Stimulated activated CD8-positive, alpha-beta memory T cell treated with anti-CD3 and anti-CD28 coated beads, Interleukin-2, amount 100 ng/mL, for 1 hour (primary cell): Measurements from ENCODE around the gene SMARCE1.
"Not testable (repeated sequence)": the region's sequence is repeated elsewhere in the genome, so short reads cannot be mapped to it uniquely, and the experiment has no call there.

Experiments used
- DNase-seq, 2 donors: peaks; one replicate each; pipeline ENCODE4 v3.0.0-alpha.2; 2020; ENCODE audit warnings: low read depth in 2 of 2

The SMARCE1 gene

DNA sequence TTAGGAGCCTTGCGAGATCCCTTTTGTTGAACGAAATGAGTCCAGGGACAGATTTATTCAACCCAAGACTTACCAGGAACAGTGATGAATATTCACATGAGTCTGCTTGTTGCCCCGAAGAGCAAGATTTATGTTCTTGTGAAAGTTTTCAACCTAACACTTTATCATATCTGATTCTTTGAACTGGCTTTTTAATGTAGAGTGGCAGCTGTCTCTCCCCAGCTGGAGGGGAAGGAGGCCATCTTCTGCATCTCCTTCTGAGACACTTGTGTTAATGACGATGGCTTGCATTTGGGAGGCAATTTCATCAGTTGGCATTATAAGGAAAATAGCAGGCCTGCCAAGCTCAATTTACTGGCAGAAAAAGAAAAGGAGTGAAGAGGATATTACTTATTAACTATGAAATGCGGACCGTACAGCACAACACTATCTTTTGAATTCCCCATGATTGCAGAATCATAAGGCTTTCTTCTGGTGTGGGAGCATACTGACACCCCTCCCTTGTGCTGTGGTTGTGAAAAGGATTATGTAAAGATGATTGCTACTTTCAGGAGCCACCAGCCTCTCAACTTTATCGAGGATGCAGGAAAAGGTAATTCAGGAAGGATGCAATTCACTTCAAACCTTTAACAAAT lies 35.7 kb downstream of the SMARCE1 start:
- no peak for DNase-seq

DNA sequence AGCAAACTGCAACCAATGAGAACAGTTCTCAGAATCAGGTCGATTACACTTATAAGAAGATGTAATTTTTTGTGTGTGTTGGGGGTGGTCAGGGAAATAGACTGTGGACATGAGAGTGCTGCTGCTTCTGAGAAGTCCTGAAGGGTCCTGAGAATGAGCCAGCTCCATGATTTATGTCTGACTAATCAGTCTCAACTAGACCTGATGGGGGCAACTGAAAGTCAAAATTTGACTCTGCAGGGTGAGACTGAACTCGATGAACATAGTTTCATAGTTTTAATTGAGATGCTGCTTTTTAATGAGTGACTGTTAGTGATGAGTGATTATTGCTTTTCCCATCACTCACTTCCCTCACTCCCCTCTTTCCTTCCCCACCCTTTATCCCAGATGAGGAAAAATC lies 37.3 kb downstream of the SMARCE1 start:
- no peak for DNase-seq

DNA sequence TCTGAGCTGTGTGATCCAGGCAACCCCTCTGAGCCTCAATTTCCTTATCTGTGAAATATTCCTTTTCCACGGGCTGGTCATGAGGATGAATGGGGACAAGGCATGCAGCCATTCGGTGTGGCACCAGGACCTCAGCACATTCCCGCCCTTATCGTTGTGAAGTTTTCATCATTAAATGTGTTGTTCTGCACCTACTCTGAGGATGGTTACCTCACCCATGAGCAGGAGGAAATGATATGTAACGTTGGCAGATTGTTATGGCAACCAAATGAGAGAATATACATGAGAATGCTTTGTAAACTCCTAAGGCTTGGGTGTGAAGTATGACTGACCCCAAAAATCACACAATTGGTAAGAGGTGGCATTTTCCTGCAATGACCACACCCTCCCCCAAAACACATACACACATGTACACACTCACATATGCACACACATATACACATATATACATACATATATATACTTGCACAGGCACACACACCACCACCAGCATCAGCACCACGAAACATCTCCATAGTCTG lies 39.5 kb downstream of the SMARCE1 start:
- no peak for DNase-seq

DNA sequence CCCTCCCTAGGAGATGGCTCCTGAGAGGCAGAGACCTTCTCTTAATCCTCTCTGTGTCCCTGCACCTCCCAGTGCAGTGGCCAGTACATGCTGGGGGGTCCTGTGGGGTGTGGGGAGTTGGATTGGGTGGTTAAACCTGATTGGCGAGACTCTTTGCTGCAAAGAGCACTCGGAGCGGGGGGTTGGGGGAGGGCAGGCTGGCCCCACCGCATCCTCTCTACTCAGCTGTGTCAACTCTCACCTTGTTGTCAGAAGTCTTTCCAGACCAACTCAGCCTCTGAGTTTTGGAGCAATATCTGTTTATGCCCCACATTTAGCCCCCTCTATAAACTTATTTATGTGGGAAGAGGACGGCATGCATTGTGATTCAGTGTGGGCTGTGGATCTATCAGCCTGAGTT lies 40.0 kb downstream of the SMARCE1 start:
- no peak for DNase-seq

DNA sequence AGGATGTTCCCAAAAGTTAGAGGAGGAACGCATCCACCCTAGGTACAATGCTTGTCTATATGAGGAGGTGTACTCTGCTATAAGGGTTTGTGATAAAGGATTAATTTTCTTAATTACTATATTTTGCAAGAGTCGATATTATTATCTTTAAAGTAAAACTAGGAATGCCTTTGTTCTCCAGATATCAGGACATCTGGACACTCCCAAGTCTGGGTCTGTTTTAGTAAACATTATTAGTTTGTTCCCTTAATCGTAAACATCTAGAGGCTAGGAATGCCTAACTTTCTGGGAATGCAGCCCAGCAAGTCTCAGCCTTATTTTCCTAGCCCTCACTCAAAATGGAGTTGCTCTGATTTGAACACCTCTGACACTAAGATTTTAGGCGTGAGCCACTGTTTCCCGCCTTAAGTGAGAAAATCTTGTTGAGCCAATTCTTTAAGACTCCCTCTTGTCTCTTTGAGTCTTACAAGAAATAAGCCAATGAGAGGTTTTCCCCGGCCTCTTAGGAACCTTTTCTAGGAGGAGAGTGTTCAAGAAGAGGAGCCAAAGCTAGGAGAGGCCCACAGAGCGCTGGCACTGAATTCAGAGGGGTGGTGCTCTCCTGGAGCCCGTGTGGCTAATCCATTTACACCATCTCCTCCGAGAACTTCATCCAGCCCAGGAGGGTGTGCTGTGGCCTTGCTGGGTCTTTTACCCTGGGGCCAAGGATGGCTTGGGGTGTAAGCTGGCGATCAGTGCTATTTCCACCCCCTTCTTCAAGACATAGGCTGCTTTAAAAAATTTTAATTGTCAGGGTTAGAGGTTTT lies 40.9 kb downstream of the SMARCE1 start:
- DNase-seq, result no peak

DNA sequence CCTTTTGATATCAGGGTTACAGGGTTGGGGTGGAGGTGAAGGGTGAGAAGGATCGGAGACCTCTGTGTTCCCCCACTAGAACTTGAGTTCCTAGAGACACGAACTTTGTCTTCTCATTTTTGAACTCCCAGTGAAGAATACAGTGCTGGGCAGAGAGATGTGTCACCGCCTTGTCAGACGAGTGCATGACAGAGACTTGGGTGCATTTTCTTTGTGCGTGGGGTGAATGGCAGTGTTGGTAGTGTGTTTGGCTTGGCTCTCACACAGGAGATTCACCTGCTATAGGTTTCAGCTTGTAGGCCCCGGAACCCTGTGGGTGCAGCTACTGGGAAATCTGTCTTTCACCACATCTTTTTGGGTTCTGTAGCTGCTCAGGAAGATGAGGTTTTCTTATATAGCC lies 42.3 kb downstream of the SMARCE1 start:
- DNase-seq, result no peak

DNA sequence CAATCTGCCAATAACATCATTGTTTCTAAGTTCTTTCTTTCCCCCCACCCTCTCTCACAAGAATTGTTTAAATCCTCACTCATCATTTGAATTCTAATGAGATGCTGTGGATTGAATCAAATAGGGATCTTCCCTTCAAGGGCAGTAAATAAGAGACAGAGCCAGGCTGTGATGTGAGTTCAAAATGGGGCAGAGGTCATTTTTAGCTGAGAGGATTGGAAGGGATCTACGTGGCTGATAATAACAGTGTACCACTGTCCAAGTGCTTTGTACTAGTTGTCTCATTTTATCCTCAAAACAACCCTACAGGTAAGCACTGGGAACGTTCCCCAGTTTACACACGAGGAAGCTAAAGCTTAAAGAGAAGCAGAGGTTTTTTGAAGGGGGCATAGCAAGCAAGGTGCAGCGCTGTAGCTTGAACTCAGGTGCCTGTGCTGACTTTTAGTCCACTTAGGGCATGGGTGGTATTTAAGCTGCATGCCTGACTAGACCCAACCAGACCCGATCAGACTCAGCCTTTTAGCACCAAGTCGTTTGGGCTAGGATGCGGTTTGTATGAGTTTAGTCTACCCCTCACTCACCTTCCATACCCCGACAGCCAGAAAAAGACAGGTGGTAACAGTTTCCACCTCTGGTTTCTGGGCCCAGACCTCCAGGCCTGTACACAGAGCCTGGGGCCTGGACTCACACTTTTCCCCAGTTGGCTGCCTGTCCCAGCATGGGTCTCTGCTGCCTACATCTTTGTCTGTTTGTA lies 43.1 kb downstream of the SMARCE1 start:
- DNase-seq, result no peak

DNA sequence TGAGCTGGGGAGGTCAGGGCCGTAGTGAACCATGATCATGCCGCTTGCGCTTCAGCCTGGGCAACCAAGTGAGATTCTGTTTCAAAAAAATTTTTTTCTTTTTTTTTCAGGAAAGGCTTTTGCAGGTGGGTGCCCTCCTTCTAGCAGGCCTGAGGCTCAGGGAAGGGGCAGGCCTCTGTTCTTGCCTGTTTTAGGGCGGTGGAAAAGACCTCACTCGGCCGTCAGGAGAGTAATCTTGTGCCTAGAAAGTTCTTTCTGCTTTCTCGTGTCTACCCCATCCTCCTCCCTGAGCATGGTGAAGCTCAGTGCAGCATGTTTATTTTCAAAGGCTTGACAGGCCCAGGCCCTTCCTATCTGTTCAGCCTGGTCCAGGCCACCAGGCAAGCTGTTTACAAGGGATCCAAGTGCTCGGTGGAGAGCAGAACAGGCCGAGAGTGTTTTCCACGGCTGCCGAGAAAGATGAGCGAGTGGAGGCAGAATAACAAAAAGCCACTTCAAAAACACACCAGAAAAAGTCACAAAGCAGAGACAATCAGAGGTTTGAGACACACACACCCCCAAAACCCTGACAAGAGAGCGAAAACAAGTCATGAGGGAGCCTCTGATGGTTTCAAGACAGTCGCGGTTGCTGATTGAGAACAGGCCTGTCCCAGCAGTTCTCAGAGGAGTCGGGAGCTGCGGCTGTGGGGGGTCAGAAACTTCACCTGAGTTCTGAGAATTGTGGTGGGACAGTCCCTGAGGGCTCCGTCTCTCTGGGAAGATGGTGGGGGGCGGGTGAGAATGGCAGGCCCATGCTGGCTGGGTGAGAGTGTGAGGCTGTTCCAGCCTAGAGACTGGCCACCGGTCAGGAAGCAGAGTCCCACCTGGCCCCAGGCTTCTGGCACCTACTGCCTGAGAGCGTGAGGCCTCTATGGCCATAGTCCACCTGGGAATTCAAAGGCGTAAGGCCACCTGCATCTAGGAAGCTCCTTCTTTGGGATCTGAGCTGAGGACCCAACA lies 44.9 kb downstream of the SMARCE1 start:
- DNase-seq, result no peak

DNA sequence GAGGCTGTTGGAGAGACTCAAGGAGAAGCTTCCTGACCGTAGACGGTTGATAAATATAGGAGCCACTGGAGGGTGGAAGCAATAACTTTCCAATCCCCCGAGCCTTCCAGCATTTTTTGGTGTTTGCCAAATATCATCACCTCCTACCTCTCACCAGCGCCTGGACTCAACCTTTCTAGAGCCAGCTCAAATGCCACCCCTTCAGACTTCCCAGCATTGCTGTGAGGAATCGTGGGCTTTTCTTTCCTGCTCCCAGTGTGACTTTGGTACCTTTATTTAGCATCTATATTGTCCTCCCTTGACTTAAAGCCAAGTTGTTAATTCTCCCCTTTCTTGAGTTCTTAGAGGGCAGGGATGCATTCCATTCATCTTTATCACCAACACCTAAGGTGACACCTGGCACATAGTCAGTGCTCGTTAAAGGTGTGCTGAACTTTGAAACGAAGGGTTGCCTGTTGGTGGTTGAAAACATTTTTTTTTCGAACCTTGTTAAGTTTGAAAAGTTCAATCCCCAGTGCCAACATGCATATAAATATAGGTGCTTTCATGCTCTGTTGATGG lies 47.1 kb downstream of the SMARCE1 start:
- DNase-seq, result no peak

DNA sequence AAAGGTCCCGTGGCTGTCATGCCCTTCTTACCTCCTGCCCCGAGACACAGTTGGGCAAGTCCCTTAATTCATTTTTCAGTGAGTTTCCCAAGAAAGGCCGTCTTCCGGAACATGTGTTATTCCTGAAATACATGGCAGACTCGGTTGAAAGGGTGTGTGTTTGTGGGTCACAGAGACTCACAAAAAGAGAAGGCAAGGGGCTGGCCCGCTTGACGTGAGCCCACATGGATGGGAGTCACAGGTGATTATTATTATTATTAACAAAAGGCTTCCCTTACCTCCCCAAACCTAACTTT lies 48.2 kb downstream of the SMARCE1 start:
- DNase-seq, result no peak

DNA sequence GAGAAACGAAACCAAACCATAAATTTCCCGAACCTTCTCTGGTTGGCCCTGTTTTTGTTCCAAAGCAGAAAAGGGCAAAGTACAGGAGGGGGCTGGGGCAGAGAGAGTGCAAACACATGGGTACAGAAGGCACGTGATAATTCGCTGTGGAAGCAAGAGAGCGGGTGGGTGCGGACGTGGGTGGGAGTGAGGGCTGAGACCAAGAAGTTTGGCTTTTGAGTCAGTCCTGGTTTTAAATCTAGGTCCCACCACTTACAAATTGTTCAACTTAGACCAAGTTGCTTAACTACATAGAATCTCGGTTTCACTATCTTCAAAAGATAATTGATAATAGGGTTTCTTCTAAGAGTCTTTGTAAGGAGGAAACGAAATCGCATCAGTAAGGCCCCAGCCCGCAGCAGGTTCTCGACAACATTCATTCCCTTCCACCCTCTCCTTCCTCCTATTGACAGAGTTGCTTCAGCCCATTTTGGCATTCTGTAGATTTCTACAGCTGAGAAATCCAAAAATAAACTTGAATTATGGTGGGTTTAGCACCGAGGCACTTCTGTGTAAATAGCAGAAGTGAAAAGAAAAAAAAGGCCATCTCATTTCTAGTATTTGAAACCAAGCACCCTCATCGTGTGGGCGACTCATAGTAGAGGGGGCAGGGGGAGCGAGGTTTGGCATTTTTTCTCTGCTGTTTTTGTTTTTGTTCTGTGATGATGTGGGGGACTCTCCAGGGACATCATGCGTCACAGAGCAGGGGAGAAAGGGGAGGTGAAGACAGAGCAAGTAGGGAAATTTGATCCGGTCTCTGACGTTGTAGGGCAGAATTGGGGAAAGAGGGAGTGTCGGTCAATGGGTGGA lies 48.8 kb downstream of the SMARCE1 start:
- DNase-seq, result no peak

DNA sequence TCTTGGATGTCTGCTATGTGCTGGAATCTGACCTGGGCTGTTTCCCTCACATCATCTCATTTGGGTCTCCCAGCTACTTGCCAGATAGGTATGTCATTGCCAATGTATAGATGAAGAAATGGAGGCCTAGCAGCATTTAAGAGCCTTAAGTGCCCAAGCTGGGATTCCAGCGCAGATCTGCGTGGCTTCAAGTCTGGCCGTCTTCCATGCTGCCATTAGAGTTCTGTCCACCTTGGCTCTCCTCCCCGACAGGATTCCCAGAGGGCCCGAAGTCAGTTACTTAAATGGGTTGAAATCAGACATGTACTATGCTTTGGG lies 49.4 kb downstream of the SMARCE1 start:
- no peak for DNase-seq

DNA sequence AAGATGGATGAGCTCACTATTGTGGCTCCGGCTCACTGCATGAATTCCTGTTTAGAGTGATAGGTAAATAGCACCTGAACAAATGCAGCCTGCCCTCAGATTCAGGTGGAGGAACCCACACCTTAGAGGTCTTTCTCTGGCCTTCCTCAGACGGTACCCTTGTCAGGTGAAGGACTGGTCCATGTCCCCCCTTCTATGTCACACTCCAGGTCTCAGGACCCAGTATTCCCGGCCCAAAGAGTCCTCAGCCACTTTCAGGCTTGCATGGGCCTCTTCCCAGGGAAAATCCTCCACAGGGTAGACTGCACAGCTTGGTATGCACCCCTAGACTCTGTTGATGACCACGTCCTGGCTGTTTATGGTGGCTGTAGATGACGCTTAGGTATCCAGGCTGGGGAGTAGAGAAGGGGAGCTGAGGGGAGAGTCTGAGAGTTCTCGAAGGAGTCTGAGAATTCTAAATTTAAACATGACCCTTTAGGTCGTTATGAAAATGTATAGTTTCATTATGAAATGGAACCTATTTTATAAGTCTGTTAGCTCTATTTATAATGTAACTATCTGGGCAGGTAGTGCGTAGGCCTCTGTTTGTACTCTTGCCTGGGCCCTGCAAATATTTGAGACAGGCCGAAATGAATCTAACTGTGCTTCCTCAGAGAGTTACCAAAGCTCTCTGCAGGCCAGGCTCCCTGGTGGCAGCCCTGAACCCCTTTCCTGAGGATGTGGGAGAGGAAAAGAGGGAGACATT lies 49.9 kb downstream of the SMARCE1 start:
- DNase-seq, result no peak

DNA sequence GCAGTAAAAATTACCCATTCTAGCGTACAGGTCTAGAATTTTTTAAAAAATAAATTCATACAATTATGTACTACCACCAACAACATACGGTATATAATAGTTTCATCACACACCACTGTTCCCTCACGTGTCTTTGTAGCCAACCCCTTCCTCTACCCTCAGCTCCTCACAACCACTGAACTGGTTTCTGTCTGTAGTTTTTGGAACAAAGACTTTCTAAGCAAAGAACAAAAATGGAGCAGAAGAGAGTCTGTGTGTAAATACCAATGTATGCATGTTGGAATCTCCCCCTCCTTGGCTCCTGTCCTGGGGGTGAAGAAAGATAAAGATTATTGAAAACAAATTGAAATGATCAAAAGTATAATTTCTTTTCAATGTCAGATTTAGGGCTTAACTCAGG lies 50.5 kb downstream of the SMARCE1 start:
- no peak for DNase-seq

DNA sequence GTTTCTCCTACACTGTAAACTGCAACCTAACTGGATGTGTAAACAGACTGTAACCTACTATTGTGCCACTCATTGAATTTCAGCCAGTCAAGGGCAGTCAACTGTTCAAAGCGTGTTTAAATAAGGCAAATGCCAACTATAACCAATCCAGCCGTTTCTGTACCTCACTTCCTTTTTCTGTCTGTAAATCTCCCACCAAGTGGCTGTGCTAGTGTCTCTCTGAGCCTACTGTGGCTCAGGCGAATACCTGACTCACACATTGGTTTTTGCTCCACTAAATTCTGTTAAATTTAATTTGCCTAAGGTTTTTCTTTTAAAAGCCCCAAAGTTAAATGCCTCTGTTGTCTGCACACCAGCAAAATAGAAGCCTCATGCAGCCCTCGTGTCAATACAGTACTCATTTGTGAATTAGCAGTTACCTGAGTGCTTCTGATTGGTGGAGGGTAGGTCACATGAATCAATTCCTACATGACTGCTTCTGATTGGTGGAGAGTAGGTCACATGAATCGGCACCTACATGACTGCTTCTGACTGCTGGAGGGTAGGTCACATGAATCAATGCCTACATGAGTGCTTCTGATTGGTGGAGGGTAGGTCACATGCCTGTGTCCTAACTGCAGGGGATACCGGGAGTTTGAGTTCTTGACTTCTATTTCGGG lies 51.2 kb downstream of the SMARCE1 start:
- no peak for DNase-seq

DNA sequence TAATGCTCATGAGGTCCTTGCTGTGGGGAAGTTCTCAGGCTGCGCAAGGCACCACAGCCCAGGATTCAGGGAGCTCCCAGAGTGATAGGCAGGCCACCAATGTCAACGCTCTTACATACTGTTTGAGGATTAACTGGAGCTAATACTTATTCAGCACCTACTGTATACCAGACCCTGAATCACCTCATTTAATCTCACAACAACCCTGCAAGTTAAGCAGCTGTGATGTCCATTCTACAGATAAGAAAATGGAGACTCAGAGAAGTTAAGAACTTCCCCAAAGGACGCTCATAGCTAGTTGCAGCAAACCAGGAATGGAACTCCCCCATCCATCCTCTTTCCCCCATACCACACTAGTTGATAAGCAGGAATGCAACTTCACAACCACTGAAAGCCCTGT lies 56.9 kb downstream of the SMARCE1 start:
- no peak for DNase-seq

DNA sequence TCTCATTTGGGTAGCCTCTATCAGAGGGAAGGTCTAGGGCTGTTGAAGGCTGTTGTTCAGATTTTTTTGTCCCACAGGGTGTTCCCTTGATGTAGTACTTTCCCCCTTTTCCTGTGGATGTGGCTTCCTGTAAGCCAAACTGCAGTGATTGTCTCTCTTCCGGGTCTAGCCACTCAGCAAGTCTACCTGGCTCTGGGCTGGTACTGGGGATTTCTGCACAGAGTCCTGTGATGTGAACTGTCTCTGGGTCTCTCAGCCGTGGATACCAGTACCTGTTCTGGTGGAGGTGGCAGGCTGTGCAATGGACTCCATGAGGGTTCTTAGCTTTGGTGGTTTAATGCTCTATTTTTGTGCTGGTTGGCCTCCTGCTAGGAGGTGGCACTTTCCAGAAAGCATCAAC lies 59.1 kb downstream of the SMARCE1 start:
- no peak for DNase-seq

DNA sequence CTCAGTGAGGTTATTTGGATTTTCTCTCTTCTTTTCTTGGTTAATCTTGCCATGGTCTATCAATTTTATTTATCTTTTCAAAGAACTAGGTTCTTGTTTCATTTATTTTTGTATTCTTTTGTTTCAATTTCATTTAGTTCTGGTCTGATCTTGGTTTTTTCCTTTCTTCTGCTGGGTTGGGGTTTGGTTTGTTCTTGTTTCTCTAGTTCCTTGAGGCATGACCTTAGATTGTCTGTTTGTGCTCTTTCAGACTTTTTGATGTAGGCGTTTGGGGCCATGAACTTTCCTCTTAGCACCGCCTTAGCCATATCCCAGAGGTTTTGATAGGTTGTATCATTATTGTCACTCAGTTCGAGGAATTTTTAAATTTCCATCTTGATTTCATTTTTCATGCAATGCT lies 61.4 kb downstream of the SMARCE1 start:
- not testable (repeated sequence) for DNase-seq

DNA sequence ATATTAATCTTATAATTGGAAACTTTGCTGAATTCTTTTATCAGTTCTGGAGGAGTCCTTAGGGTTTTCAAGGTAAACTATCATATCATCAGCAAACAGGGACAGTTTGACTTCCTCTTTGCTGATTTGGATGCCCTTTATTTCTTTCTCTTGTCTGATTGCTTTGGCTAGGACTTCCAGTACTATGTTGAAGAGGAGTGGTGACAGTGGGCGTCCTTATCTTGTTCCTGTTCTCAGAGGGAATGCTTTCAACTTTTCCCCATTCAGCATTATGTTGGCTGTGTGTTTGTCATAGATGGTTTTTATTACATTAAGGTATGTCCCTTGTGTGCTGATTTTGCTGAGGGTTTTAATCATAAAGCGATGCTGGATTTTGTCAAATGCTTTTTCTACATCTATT lies 62.7 kb downstream of the SMARCE1 start:
- not testable (repeated sequence) for DNase-seq
